GM18499 (cell line): Measurements from ENCODE around the gene SORCS2.

Experiments
- ATAC-seq: cut with Tn5 transposase; IDR thresholded peaks from one replicate; pipeline ENCODE4 v1.9.1; 2021; ENCODE audit warnings: moderate number of reproducible peaks; ENCODE audit not compliant: insufficient read depth, unreplicated experiment

SORCS2 gene

DNA sequence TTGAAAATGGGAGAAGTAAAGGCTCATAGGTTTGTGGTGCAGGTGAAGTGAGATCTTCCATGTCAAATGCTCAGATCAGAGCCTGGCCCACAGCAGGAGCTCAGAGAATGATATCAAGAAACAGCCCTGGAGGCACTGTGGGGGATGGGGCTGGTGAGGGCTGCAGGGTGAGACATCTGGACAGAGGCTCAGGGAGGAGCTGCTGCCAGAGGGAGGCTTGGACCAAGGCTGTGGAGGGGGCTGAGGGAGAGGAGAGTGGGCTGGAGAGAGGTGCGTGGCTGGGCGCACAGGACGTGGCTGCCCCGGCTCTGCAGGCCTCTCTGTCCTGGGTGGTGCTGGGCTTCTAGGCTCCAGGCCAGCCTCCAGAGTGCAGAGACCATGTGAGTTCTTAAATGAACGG, 5.6 kb downstream of the SORCS2 start:
- no peak for ATAC-seq

- ATAC-seq: no peak
Measured at GRCh38 chr4:7198440-7199128, 6.2 kb downstream of the SORCS2 start.

DNA sequence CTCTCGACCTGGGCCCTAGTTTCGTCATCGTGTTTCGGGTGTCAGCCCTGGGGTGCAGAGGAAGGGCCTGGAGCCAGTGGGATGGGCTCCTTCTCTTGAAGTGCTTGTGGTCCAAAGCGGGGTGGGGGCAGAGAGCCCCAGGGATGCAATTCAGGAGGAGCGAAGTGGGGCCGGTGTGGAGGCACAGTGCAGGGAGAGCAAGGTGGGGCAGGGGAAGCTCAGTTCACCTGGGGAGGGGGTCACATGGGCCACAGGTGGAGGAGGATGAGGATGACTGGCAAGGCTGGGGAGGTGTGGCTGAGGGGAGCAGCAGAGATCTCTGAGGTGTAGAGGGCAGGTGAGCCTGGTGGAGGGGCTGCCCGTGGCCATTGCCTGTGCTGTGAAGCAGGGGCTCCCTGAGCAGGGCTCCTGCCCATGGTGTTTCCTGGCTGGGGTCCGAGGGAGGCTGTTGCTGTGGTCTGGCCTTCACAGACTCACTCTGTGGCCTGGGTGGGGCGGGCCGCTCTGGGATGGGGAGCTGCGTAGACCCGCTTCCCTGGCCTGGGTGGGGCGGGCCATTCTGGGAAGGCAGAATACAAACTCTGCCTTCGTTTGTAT, 6.9 kb downstream of the SORCS2 start:
- no peak for ATAC-seq

GRCh38 chr4:7199771-7200441, 7.6 kb downstream of the SORCS2 start:
- ATAC-seq: no peak

- ATAC-seq: no peak
Measured at GRCh38 chr4:7200801-7201200, 8.5 kb downstream of the SORCS2 start.

- ATAC-seq: no peak
Measured at GRCh38 chr4:7201420-7202305, 9.3 kb downstream of the SORCS2 start.

DNA sequence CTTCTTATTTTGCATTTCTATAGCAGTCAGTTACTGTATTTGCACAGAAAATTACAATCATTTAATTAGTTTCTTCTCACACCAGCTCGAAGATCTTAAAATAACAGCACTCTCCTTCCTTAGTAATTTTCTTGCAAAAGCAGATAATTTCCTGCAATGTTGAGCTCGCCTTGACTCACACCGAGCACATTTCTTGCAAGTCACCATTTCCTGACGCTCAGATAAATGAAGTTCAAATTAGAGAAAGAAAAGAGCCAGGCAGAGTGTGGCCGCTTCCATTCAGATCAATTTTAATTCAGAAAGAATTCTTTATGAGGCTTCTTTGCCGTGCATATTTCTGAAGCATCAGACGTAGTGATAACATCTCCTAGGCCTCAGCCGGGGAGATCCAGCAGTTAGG, 10.1 kb downstream of the SORCS2 start:
- ATAC-seq: no peak

DNA sequence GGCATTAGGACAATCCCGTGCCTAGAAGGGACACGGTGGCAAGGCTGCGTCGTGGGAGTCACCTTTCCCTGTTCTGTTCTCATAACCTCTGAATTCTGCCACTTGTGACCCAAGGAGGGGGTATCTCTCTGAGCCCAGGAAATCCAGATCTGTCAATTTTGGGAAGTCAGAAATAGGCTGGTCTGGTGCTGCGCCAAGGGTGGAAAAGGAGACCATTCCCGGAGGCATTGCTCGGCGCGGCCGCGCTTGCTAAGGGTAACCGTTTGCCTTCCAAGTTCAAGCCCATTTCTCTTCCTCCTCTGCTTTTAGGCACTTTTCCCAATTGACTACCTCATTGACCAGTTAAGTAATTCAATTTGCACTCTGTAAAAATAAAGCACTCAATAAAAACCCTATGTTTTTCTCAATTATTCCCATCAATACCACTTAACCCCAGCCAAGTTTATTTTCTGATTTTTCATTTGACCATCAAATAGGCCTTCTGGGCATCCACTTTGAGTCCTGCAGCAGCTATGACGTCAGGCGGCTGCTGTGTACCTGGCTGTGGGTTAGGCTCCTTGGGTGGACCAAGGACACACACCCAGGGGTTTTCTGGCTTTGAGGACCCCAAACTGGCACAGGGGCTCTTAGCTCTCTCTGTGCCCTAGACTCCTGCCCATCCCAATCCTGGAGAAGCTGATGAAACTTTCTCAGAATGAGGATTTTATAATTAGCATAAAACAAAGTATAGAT, 12.5 kb downstream of the SORCS2 start:
- ATAC-seq: no peak

DNA sequence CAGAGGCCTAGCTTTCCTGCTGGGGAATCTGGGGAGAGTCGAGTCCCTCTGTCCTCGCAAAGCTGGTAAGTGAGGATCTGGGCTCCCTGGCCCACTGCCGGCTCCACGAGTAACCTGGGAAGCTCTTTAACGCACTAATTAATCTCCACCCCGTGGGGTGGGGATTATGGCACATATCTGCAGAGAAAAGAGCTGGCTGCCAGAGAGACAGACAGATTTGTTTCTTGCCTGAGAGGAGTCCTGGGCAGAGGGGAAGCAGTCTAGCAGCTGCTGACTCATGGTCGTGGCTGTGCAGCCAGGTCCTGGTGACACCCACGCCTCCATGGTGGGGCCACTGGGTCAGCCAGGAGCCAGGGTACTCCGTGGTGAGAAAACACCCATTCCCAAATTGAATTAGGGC, 14.0 kb downstream of the SORCS2 start:
- no peak for ATAC-seq

DNA sequence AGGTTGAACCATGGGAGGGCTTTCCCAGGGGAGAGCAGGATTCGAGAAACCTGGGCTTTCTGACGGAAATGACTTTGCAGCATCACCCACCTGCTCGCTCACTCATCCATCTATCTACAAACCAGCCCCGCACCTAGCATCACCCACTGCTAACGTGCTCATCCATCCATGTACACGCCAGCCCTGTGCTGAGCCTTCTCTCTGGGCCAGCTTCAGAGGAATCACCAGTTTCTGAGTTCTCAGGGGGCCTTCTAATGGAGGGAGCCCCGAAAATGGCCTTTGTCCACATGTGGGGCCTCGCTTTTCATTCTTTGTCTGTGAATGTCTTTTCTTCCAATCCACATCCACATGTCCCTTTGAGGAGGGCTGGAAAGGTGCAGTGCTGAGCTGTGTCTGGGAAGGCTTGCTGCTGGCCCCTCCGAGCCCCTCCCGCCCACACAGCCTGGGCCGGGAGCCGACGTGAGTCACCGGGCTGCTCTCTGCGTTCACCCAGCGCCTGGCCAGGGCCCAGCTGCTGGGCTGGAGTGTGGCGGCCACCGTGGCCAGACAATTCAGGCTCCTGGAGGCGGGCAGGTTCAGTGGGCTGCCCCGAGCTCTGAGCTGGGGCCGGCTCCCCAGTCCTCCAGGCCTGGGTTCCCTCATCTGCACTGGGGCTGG, 14.7 kb downstream of the SORCS2 start:
- no peak for ATAC-seq

DNA sequence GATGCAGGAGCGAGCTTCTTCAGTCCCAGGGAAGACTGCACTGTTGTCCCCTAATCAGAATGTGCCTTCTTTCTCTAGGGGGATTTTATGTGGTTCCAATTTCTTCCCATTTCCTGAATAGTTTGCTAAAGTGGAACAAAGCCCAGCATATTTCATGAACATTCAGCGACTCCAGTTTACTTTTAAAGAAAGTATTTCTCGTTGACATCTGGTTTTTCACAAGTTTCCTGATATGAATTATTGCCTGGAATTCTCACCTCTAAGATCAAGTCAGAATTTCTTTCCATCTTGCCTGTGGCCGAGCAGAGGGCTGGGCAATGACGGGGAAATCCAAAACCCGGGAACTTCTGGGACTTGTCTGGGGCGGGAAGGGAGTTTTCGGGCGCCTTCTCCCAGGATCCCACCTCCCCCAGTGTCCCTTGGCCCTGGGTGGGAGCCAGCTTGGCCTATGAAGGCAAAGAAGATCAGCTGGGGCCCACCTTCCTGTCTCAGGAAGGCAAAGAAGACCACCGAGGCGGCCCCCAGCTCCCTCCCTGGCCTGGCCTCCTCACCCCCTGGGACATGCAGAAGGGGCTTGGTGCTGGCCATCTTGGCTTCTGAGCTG, 15.4 kb downstream of the SORCS2 start:
- no peak for ATAC-seq

- no peak for ATAC-seq
Measured at GRCh38 chr4:7208509-7209451, 16.4 kb downstream of the SORCS2 start.

DNA sequence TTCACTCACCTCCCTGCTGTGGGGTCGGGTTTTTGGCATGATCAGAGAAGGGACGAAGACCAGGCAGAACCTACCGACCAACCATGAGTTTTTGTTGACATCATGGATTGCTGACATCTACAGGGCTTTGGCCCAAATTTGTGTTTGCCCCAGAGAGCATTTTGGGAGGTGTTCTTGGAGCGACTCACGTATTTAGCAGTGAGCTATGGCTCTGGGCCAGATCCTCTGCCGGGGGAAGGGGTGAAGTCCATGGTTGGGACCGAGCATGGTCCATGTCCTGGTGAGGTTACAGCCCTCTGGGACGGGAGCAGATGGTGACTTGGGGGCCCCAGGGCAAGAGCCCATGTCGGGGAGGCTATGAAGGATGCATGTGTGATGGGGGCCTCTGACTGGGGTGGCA, 17.4 kb downstream of the SORCS2 start:
- ATAC-seq: no peak

DNA sequence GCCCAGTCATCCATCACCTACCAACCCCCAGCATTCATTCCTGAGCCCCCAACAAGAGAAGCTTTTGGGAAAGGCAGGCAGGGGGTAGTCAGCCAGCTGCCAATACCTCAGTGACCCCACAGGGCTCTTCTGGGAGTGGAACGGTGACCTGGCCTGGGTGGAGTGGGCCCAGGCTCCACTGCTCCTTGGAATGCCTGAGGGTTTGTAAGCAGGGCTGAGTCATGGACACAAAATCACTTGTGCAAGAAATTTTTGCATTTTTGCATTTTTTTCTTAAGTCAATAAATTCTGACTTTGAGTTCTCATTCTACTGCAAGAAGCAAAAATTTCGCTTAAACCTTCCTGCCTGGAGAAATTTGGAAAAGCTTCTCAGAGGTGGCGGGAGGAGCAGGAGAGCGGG, 18.5 kb downstream of the SORCS2 start:
- no peak for ATAC-seq

DNA sequence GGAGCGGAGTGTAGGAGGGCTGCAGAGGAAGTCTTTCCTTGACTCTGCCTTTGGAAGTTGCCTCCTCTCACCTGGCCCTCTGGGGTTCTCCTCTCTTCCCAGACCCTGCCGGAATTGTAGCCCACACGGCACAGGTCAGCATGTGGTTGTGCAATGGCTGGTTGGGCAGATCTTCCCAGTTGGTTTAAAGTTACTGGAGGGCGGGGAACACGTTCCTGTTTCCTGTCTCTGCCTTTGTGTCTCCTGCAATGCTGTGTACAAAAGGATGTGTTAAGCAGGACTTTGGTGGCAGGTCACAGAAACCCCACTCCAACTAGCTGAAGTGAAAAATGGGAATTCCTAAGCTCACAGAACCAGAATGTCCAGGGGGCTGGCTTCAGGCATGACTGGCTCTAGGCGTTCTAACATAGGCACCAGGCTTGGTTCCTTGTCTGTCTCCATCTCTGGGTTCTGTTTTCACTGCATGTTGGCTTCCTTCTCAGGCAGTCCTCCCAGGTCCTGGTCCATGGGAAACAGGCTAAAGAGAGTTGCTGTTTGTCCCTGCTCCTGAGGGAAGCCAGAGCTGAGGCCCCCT, 19.9 kb downstream of the SORCS2 start:
- ATAC-seq: no peak

- no peak for ATAC-seq
Measured at GRCh38 chr4:7212921-7213320, 20.6 kb downstream of the SORCS2 start.

- no peak for ATAC-seq
Measured at GRCh38 chr4:7213807-7214206, 21.5 kb downstream of the SORCS2 start.

- no peak for ATAC-seq
Measured at GRCh38 chr4:7214359-7214758, 22.0 kb downstream of the SORCS2 start.
